Stomach (tissue), 4 donors: ENCODE measurements around the gene RAB6B.

ENCODE experiments used
- POLR2A ChIP-seq, 4 donors: fragments of 450-650 bp; IDR thresholded peaks; one replicate each; pipeline ENCODE4 v1.6.1; 2016; ENCODE audit warnings: antibody characterized with exemption in 4 of 4, control low read depth in 2 of 4, mild to moderate bottlenecking in 1 of 4, moderate library complexity in 1 of 4
- POLR2AphosphoS5 ChIP-seq, 3 donors: sonication (generic); formaldehyde crosslinking; IDR thresholded peaks; one replicate each; pipeline ENCODE4 v1.6.1; 2016; ENCODE audit warnings: antibody characterized with exemption in 3 of 3
- TF ChIP-seq, protein P1 (sequence below), 7 experiments: fragments of 450-650 bp in 4 of 7; fragments of 200-600 bp in 3 of 7; sonication (generic) in 3 of 7; IDR thresholded peaks; one replicate each; pipeline ENCODE4 v1.5.1; 2016 to 2019; ENCODE audit warnings: antibody characterized with exemption in 7 of 7, control low read depth in 2 of 7, mild to moderate bottlenecking in 1 of 7

DNA sequence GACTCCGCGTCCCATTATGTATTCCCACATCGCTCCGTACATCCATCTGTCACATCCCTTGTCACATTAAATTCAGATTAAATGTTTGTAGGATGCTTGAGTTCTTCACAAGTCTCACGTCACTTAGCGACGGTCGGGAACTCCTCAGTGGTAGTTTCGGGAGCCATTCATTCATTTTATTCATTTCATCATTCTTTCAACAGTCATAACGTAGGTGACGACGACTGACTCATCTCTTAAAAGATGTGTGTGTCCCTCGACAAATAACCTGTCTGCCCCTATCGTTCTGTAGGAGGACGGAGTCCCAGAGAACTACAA lies 90.3 kb downstream of the RAB6B start:
- TF ChIP-seq, protein P1, sequence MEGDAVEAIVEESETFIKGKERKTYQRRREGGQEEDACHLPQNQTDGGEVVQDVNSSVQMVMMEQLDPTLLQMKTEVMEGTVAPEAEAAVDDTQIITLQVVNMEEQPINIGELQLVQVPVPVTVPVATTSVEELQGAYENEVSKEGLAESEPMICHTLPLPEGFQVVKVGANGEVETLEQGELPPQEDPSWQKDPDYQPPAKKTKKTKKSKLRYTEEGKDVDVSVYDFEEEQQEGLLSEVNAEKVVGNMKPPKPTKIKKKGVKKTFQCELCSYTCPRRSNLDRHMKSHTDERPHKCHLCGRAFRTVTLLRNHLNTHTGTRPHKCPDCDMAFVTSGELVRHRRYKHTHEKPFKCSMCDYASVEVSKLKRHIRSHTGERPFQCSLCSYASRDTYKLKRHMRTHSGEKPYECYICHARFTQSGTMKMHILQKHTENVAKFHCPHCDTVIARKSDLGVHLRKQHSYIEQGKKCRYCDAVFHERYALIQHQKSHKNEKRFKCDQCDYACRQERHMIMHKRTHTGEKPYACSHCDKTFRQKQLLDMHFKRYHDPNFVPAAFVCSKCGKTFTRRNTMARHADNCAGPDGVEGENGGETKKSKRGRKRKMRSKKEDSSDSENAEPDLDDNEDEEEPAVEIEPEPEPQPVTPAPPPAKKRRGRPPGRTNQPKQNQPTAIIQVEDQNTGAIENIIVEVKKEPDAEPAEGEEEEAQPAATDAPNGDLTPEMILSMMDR (IDR thresholded peaks at IDR 0.05) = no peak
- no peak for TF ChIP-seq POLR2A (IDR thresholded peaks at IDR 0.05)
- TF ChIP-seq POLR2AphosphoS5 (IDR thresholded peaks at IDR 0.05) = no peak
